Nephron (organoid): ENCODE results near the gene NFIX.

Experiments
- H3K27ac Mint-ChIP-seq, 3 experiments: 2 replicates each; pipeline ENCODE4 v1.8.0; 2020; ENCODE audit warnings: mixed read lengths in 3 of 3, mild to moderate bottlenecking in 2 of 3, moderate library complexity in 1 of 3
- H3K27me3 Mint-ChIP-seq: 2 replicates; pipeline ENCODE4 v1.8.0; 2021; ENCODE audit warnings: low read depth, mild to moderate bottlenecking, moderate library complexity, mixed read lengths
- H3K36me3 Mint-ChIP-seq: 2 replicates; pipeline ENCODE4 v1.8.0; 2020; ENCODE audit warnings: low read depth, mixed read lengths
- H3K4me1 Mint-ChIP-seq: 2 replicates; pipeline ENCODE4 v1.8.0; 2020; ENCODE audit warnings: mixed read lengths
- H3K4me3 Mint-ChIP-seq, 3 experiments: 2 replicates each; pipeline ENCODE4 v1.8.0; 2020; ENCODE audit warnings: mild to moderate bottlenecking in 3 of 3, mixed read lengths in 3 of 3, moderate library complexity in 2 of 3
- H3K9me3 Mint-ChIP-seq: 2 replicates; pipeline ENCODE4 v1.8.0; 2020; ENCODE audit warnings: mixed read lengths
- TF ChIP-seq, protein P1 (sequence below), 3 experiments: fragments of 200-600 bp; sonication (generic); IDR thresholded peaks; one replicate each; pipeline ENCODE4 v1.5.0; 2021; ENCODE audit warnings: antibody characterized with exemption in 3 of 3; ENCODE audit not compliant: unreplicated experiment in 3 of 3

Gene NFIX

DNA sequence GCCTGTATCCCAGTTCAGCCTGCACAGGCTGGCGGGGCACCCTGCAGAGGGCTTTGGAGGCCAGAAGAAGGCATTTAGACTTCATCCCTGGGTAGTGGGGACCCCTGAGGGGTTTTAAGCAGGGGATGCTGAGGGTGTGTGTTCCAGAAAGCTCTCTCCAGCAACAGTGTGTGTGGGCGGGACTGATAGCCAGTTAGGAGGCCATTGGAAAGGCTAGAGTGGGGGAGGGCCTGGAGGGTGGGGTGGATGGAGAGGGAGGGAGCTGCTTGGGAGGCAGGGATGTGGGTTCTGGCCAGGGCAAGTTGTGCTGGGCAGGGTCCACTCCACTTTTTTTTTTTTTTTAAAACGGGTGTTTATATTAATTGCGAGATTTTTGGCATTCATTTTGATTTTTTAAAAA lies 79.1 kb downstream of the NFIX start:
- H3K27ac Mint-ChIP-seq = peak overlapping the region in 2 of 3 experiments; percentile 38 to 48
- H3K27me3 Mint-ChIP-seq = peaks cover 46% of the 10 kb centered on the region
- no peak overlapping the region for H3K4me3 Mint-ChIP-seq
- H3K4me1 Mint-ChIP-seq = peaks cover 59% of the 10 kb centered on the region
- no peaks in the 10 kb centered on the region for H3K36me3 Mint-ChIP-seq
- no peaks in the 10 kb centered on the region for H3K9me3 Mint-ChIP-seq
- TF ChIP-seq, protein P1, sequence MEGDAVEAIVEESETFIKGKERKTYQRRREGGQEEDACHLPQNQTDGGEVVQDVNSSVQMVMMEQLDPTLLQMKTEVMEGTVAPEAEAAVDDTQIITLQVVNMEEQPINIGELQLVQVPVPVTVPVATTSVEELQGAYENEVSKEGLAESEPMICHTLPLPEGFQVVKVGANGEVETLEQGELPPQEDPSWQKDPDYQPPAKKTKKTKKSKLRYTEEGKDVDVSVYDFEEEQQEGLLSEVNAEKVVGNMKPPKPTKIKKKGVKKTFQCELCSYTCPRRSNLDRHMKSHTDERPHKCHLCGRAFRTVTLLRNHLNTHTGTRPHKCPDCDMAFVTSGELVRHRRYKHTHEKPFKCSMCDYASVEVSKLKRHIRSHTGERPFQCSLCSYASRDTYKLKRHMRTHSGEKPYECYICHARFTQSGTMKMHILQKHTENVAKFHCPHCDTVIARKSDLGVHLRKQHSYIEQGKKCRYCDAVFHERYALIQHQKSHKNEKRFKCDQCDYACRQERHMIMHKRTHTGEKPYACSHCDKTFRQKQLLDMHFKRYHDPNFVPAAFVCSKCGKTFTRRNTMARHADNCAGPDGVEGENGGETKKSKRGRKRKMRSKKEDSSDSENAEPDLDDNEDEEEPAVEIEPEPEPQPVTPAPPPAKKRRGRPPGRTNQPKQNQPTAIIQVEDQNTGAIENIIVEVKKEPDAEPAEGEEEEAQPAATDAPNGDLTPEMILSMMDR (IDR thresholded peaks at IDR 0.05; ENCODE audit: unreplicated experiment in 3 of 3) = no peak

DNA sequence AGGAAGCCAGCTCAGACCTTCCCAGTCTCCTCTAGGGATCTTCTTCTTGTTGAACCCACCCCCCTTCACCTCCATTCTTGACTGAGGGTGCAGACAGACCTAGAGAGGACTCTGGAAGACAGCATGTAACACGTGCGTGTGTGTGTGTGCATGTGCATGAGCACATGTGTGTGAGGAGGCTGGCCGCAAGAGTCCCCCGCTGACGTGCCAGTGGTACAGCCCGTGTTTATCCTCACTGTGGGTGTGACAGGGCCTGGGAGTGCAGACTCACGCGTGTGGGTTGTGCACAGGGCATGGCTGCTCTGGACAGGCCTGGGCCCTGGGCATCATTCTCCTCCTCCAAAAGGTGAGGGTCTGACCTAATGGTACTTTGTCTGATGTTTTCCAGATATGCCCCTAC lies 81.0 kb downstream of the NFIX start:
- Mint-ChIP-seq H3K27me3 (peaks cover 36% of the 10 kb centered on the region), H3K36me3 (no peaks in the 10 kb centered on the region), H3K27ac (peak overlapping the region; percentile 9 to 98 (median 55)), H3K4me3 (no peak overlapping the region), H3K4me1 (peaks cover 45% of the 10 kb centered on the region), H3K9me3 (no peaks in the 10 kb centered on the region)
- TF ChIP-seq, protein P1 (IDR thresholded peaks at IDR 0.05; ENCODE audit: unreplicated experiment in 3 of 3) = no peak

DNA sequence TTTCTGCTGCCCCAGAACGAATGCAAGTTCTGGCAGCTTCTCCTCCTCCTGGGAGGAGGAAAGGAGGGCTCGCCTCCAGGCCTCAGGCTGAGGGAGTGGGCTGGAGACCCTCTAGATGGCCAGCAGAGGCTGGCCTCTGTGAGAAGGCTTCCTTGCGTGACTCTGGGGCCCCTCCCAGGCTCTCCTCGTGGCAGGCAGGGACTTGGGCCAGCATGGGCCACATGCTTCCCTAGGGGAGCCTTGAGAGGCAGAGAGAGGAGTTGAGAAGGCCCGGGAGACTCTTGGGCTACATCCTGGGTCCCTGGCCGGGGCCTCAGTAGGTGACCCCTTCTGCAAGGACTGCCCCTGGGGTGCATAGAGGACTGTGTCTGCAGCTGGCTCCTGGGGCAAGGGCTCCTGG lies 81.5 kb downstream of the NFIX start:
- Mint-ChIP-seq H3K27ac (peak overlapping the region; percentile 84 to 98 (median 92)), H3K9me3 (no peaks in the 10 kb centered on the region), H3K4me1 (peaks cover 45% of the 10 kb centered on the region), H3K27me3 (peaks cover 39% of the 10 kb centered on the region), H3K4me3 (no peak overlapping the region), H3K36me3 (no peaks in the 10 kb centered on the region)
- TF ChIP-seq, protein P1 (IDR thresholded peaks at IDR 0.05; ENCODE audit: unreplicated experiment in 3 of 3) = no peak

DNA sequence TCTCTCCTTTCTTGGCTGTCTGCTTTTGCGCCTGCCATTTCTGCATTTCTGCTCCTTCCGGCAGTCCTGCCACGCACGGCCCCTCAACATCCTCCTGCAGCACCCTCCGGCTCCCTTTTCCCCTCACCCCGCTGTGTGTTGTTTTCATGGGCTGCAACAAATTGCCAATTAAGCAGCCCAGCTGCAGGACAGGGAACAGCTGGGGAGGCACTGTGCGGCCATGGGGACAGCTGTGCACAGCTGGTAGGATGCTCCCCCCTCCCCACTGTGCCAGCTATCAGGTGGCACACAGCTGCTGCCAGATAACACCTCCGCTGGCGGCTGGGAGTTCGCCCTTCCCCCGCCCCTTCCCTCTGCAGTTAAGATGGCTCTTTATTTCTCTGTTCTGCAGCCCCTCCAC lies 82.0 kb downstream of the NFIX start:
- Mint-ChIP-seq H3K27ac (peak overlapping the region; percentile 84 to 98 (median 92)), H3K27me3 (peaks cover 37% of the 10 kb centered on the region), H3K4me3 (peak overlapping the region in 2 of 3 experiments; percentile 59 to 66), H3K4me1 (peaks cover 50% of the 10 kb centered on the region), H3K36me3 (no peaks in the 10 kb centered on the region), H3K9me3 (no peaks in the 10 kb centered on the region)
- TF ChIP-seq, protein P1 (IDR thresholded peaks at IDR 0.05; ENCODE audit: unreplicated experiment in 3 of 3) = no peak

DNA sequence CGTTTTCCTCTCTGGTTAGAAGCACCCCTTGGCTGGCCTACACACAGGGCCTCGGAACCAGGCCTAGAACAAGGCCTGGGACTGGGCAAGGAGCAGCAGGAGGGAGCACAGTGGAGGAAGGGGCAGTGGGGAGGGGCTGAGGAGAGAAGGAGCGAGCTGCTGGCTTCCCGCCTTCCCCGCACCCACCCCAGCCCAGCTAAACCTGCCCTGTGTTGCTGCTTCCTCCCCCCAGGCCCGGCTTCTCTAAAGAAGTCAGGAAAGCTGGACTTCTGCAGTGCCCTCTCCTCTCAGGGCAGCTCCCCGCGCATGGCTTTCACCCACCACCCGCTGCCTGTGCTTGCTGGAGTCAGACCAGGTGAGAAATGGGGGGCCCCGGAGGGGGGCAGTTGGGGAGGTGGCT lies 83.1 kb downstream of the NFIX start:
- H3K9me3 Mint-ChIP-seq = no peaks in the 10 kb centered on the region
- no peak overlapping the region for H3K4me3 Mint-ChIP-seq
- no peaks in the 10 kb centered on the region for H3K36me3 Mint-ChIP-seq
- TF ChIP-seq, protein P1 (IDR thresholded peaks at IDR 0.05; ENCODE audit: unreplicated experiment in 3 of 3) = no peak
- H3K27ac Mint-ChIP-seq = peak overlapping the region; percentile 81 to 98 (median 92)
- peaks cover 61% of the 10 kb centered on the region for H3K4me1 Mint-ChIP-seq
- peaks cover 29% of the 10 kb centered on the region for H3K27me3 Mint-ChIP-seq

DNA sequence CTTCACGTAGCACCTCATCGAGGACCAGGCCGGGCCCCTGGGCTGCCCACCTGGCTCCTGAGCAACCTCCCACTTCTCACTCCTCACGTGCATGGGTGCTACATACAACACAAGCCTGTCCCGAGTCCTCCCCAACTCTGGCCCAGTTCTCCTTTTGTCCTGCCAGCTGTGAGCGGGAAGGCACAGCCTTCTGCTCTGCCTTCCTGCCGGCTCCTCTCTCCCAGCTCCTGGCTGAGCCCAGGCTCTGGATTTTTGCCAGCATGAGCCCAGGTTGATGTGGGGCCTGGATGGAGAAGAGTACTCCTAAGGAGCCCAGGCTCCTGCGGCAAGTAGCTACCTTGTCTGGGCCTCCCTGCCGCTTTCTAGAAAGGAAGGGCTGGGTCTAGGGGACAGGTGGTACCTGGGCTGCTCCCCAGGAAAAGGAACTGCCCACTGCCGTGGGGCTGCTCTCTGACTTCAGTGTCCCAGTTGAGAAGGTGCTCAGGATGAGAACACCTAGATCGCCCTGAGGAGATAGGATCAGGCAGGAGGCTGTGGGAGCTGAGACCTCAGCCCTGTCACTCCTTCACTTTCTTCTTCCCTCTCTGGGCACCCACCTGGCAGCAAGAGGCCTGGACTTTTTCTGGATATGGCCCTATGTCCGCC lies 83.7 kb downstream of the NFIX start:
- H3K27ac Mint-ChIP-seq = peak overlapping the region; percentile 96 to 98 (median 97)
- peak overlapping the region; percentile 35 to 56 (median 50) for H3K4me3 Mint-ChIP-seq
- TF ChIP-seq, protein P1 (IDR thresholded peaks at IDR 0.05; ENCODE audit: unreplicated experiment in 3 of 3) = no peak
- H3K36me3 Mint-ChIP-seq = no peaks in the 10 kb centered on the region
- peaks cover 60% of the 10 kb centered on the region for H3K4me1 Mint-ChIP-seq
- no peaks in the 10 kb centered on the region for H3K9me3 Mint-ChIP-seq
- peaks cover 22% of the 10 kb centered on the region for H3K27me3 Mint-ChIP-seq
